HEK293T (cell line): ENCODE results near the gene COL26A1.
"Not testable (repeated sequence)": the region's sequence is repeated elsewhere in the genome, so short reads cannot be mapped to it uniquely, and the experiment has no call there.

Experiments
- CTCF ChIA-PET: fragments of 350-600 bp; formaldehyde crosslinking; extraction: SDS; loops from one replicate; lab custom pipeline; 2021; ENCODE audit warnings: antibody characterized with exemption, inconsistent platforms; lab: Yijun Ruan, JAX
- POLR2A ChIA-PET: fragments of 350-600 bp; formaldehyde crosslinking; extraction: SDS; loops from one replicate; lab custom pipeline; 2020; ENCODE audit warnings: antibody characterized with exemption, inconsistent platforms; lab: Yijun Ruan, JAX
- DNase-seq: peaks from one replicate; pipeline ENCODE4 v3.0.0; 2012; ENCODE audit warnings: mixed read lengths; ENCODE audit errors: extremely low spot score
- ARNT ChIP-seq: fragments of 450-650 bp; IDR thresholded peaks from 2 replicates; pipeline ENCODE4 v1.6.1; 2017; ENCODE audit warnings: mild to moderate bottlenecking
- BHLHE40 ChIP-seq: fragments of 450-650 bp; IDR thresholded peaks from 2 replicates; pipeline ENCODE4 v1.6.1; 2016; ENCODE audit warnings: mild to moderate bottlenecking, moderate library complexity, borderline replicate concordance
- CTBP1 ChIP-seq: fragments of 450-650 bp; IDR thresholded peaks from 2 replicates; pipeline ENCODE4 v1.6.1; 2016; ENCODE audit warnings: borderline replicate concordance
- ELF4 ChIP-seq: fragments of 450-650 bp; IDR thresholded peaks from 2 replicates; pipeline ENCODE4 v1.6.1; 2017; ENCODE audit warnings: antibody characterized with exemption
- FOXA1 ChIP-seq: fragments of 450-650 bp; IDR thresholded peaks from 2 replicates; pipeline ENCODE4 v1.6.1; 2016; ENCODE audit warnings: mild to moderate bottlenecking
- FOXK2 ChIP-seq: fragments of 450-650 bp; IDR thresholded peaks from 2 replicates; pipeline ENCODE4 v1.6.1; 2016; ENCODE audit warnings: mild to moderate bottlenecking
- FOXM1 ChIP-seq: fragments of 450-650 bp; IDR thresholded peaks from 2 replicates; pipeline ENCODE4 v1.6.1; 2017; ENCODE audit warnings: mild to moderate bottlenecking, borderline replicate concordance
- HDGF ChIP-seq: fragments of 450-650 bp; IDR thresholded peaks from 2 replicates; pipeline ENCODE4 v1.6.1; 2017; ENCODE audit warnings: antibody characterized with exemption, borderline replicate concordance
- L3MBTL2 ChIP-seq: fragments of 450-650 bp; conservative IDR thresholded peaks from 2 replicates; pipeline ENCODE4 v1.6.1; 2016; ENCODE audit warnings: mild to moderate bottlenecking
- LEF1 ChIP-seq: fragments of 450-650 bp; IDR thresholded peaks from 2 replicates; pipeline ENCODE4 v1.6.1; 2017; ENCODE audit warnings: mild to moderate bottlenecking, borderline replicate concordance
- NFRKB ChIP-seq: fragments of 450-650 bp; IDR thresholded peaks from 2 replicates; pipeline ENCODE4 v1.6.1; 2016; ENCODE audit warnings: mild to moderate bottlenecking, moderate library complexity
- PKNOX1 ChIP-seq: fragments of 450-650 bp; IDR thresholded peaks from 2 replicates; pipeline ENCODE4 v1.6.1; 2016
- SP1 ChIP-seq: fragments of 450-650 bp; IDR thresholded peaks from 2 replicates; pipeline ENCODE4 v1.6.1; 2017
- SUZ12 ChIP-seq: fragments of 450-650 bp; IDR thresholded peaks from 2 replicates; pipeline ENCODE4 v1.6.1; 2016; ENCODE audit warnings: mild to moderate bottlenecking
- TARDBP ChIP-seq: fragments of 450-650 bp; IDR thresholded peaks from 2 replicates; pipeline ENCODE4 v1.6.1; 2016
- ZNF384 ChIP-seq: fragments of 450-650 bp; IDR thresholded peaks from 2 replicates; pipeline ENCODE4 v1.6.1; 2016

Gene COL26A1

GRCh38 chr7:101555269-101555920, 192.7 kb downstream of the COL26A1 start:
- no peak for TF ChIP-seq ARNT
- ChIA-PET POLR2A (no interaction called here), CTCF (interaction anchor here (0.6 to 0.7 kb wide), 3 partner anchors 149 to 675 kb away, joined by 3 to 4 read pairs (median 3); no protein-coding TSS in a partner anchor)
- no peak for DNase-seq

- DNase-seq, result no peak
- TF ChIP-seq ARNT, result no peak
- TF ChIP-seq FOXK2, result no peak
- TF ChIP-seq HDGF, result no peak
- TF ChIP-seq FOXM1, result no peak
- TF ChIP-seq CTBP1, result no peak
- TF ChIP-seq TARDBP, result no peak
- no peak for TF ChIP-seq BHLHE40
- no peak for TF ChIP-seq L3MBTL2
- no peak for TF ChIP-seq SP1
- ChIA-PET CTCF (interaction anchor here (0.6 kb wide), 1 partner anchor 675 kb away, joined by 3 read pairs; no protein-coding TSS in a partner anchor), POLR2A (no interaction called here)
Measured at GRCh38 chr7:101555921-101556275, 193.2 kb downstream of the COL26A1 start.

- no peak for TF ChIP-seq PKNOX1
- no peak for TF ChIP-seq ARNT
- no peak for TF ChIP-seq FOXM1
- no peak for TF ChIP-seq ELF4
- no peak for TF ChIP-seq BHLHE40
- no peak for TF ChIP-seq CTBP1
- no peak for DNase-seq
- ChIA-PET POLR2A (no interaction called here), CTCF (no interaction called here)
Measured at GRCh38 chr7:101556453-101556968, 193.8 kb downstream of the COL26A1 start.

- no peak for DNase-seq
- TF ChIP-seq NFRKB (no peak), SUZ12 (no peak), FOXM1 (no peak), ELF4 (no peak), FOXK2 (no peak), LEF1 (no peak), FOXA1 (no peak), CTBP1 (no peak), BHLHE40 (no peak), ZNF384 (no peak), ARNT (no peak), SP1 (no peak)
- ChIA-PET CTCF (no interaction called here), POLR2A (no interaction called here)
Measured at GRCh38 chr7:101557421-101557820, 194.7 kb downstream of the COL26A1 start.

- POLR2A ChIA-PET, result no interaction called here
- TF ChIP-seq PKNOX1 (no peak), SUZ12 (no peak), NFRKB (no peak), LEF1 (no peak), FOXM1 (no peak), FOXK2 (no peak)
- no peak for DNase-seq
- CTCF ChIA-PET, result interaction anchor here (1.0 kb wide), 1 partner anchor 15 kb away, joined by 3 read pairs; no protein-coding TSS in a partner anchor
Measured at GRCh38 chr7:101557978-101558741, 195.5 kb downstream of the COL26A1 start.

GRCh38 chr7:101558742-101559325, 196.2 kb downstream of the COL26A1 start:
- TF ChIP-seq TARDBP (no peak), ELF4 (no peak), CTBP1 (no peak), HDGF (no peak), NFRKB (no peak), SUZ12 (no peak)
- POLR2A ChIA-PET, result no interaction called here
- no peak for DNase-seq
- CTCF ChIA-PET, result interaction anchor here (1.0 kb wide), 1 partner anchor 15 kb away, joined by 3 read pairs; no protein-coding TSS in a partner anchor

GRCh38 chr7:101559586-101559985, 196.9 kb downstream of the COL26A1 start:
- DNase-seq, result no peak
- CTCF ChIA-PET, result no interaction called here
- no peak for TF ChIP-seq ZNF384
- TF ChIP-seq HDGF, result no peak
- TF ChIP-seq LEF1, result no peak
- TF ChIP-seq ARNT, result no peak
- no peak for TF ChIP-seq ELF4
- no peak for TF ChIP-seq SUZ12
- TF ChIP-seq CTBP1, result no peak
- TF ChIP-seq FOXK2, result no peak
- no peak for TF ChIP-seq FOXA1
- TF ChIP-seq NFRKB, result no peak
- no peak for TF ChIP-seq TARDBP
- POLR2A ChIA-PET, result no interaction called here

- DNase-seq, POLR2A ChIA-PET, CTCF ChIA-PET: not testable (repeated sequence)
Measured at GRCh38 chr7:101560021-101560420, 197.3 kb downstream of the COL26A1 start.
